ENCODE results near the gene NFIC.
"Not testable (repeated sequence)": the region's sequence is repeated elsewhere in the genome, so short reads cannot be mapped to it uniquely, and the experiment has no call there.

Gene NFIC

DNA sequence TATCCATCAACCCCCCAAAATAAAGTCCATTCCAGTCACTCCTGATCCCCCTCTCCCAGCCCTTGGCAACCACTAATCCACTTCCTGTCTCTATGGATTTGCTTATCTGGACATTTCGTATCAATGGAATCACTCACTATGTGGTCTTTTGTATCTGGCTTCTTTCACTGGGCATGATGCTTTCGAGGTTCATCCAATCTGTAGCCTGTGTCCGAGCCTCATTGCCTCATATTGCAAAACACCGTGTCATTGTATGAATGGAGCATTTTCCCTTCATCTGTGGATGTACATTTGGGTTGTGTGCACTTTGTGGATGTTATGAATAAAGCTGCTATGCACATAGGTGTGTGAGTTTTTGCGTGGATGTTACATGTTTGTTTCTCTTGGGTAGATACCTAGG, 138.4 kb downstream of the NFIC start:
- DNase-seq (ENCODE audit: low read depth) = no peak
- TF ChIP-seq, protein P1, sequence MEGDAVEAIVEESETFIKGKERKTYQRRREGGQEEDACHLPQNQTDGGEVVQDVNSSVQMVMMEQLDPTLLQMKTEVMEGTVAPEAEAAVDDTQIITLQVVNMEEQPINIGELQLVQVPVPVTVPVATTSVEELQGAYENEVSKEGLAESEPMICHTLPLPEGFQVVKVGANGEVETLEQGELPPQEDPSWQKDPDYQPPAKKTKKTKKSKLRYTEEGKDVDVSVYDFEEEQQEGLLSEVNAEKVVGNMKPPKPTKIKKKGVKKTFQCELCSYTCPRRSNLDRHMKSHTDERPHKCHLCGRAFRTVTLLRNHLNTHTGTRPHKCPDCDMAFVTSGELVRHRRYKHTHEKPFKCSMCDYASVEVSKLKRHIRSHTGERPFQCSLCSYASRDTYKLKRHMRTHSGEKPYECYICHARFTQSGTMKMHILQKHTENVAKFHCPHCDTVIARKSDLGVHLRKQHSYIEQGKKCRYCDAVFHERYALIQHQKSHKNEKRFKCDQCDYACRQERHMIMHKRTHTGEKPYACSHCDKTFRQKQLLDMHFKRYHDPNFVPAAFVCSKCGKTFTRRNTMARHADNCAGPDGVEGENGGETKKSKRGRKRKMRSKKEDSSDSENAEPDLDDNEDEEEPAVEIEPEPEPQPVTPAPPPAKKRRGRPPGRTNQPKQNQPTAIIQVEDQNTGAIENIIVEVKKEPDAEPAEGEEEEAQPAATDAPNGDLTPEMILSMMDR (IDR thresholded peaks at IDR 0.05; ENCODE audit: low read depth, low read length, missing control alignments) = no peak
- peak overlapping the region; percentile 60; the same call in 1 of the 2 replicates for H3K4me3 ChIP-seq (ENCODE audit: low read depth, low read length)

- peak within 1 kb of the TSS; percentile 93 for H3K4me3 ChIP-seq (ENCODE audit: low read depth, low read length)
- peak; percentile 94 for DNase-seq (ENCODE audit: low read depth)
- TF ChIP-seq, protein P1 (IDR thresholded peaks at IDR 0.05; ENCODE audit: low read depth, low read length, missing control alignments) = no peak
Observed at GRCh38 chr19:3505598-3506383, 139.4 kb downstream of the NFIC start, which contains the start of gene FZR1. FZR1 (plus strand) TSS chr19:3506311; CDS start chr19:3522990, 16,679 bp downstream.

DNA sequence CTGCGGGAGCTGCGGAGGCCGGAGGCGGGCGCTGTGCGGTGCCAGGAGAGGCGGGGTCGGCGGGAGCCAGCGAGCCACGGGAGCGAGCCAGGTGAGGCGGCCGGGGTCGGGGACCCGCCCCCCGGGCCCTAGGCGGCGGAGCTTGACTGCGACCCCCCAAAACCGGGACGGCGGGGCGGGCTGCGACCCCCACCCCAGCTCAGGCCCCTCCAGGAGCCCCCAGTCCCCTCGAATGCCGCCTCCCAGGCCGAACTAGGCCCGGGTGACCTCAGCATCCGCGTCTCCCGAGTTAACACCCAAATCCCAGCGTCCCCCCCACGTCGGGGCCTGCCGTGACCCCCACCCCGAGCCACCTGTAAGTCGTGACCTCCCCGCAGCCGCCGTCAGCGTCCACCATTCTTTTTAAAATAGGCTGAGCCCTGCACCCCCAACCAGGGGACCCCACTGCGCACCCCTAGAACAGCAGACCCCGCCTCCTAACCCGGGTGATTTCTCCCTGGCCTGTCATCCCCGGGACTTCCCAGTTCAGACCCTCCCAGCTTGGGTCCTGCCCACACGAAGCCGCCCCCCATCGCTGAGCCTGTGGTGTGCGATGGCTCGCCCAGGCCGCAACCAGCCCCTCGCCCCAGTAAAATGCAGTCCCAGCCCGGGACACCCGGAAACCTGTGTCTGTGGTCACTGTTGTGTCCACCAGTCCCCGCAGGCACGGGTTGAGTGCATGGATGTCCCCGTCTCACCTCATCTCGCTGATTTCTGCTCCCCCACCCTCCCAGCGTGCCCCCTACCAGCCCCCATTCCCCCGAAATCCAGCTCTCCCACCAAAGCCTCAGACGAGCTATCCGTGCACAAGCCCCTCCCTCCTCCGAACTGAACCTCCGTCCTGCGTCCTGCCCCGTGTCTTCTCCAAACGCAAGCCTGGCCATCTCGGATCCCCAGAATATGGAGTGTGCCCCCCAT, 140.3 kb downstream of the NFIC start:
- H3K4me3 ChIP-seq (ENCODE audit: low read depth, low read length) = peak overlapping the region; percentile 93
- TF ChIP-seq, protein P1 (IDR thresholded peaks at IDR 0.05; ENCODE audit: low read depth, low read length, missing control alignments) = no peak
- DNase-seq (ENCODE audit: low read depth) = no peak

DNA sequence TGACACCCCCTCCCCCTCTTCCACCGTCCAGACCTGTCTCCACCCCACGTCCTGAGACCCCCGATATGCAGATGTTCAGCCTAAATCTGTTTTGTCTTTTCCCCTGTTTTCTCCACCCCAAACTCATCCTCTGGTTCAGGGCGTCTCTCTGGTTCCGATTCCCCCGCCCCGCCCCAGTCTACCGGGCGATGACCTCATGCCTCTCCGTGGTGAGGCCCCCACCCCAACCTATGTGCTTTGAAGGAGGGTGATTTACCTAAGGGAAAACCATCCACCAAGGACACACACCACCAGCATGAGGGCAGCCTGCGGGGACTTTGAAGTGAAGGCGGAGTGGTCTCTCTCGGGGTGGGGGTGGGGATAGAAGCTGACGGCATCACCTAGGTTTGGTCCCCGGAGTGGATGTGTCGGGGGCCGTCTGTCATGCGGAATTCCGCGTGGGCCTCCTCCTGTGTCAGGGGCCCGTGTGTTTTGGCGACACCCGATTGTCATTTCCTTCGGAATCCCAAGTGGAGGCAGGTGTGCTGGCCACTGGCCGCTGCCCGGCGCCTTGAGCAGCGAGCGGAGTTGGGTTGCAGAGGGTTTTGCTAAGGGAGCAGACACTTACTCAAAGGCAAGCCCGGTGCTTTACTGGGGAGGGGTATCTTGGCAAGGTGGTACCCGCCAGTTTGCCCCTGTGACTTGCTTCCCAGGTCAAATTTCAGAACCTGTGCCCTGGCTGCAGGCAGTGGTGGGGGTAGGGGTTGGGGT, 141.2 kb downstream of the NFIC start:
- H3K4me3 ChIP-seq (ENCODE audit: low read depth, low read length) = peak overlapping the region; percentile 93
- TF ChIP-seq, protein P1 (IDR thresholded peaks at IDR 0.05; ENCODE audit: low read depth, low read length, missing control alignments) = no peak
- no peak for DNase-seq (ENCODE audit: low read depth)

DNA sequence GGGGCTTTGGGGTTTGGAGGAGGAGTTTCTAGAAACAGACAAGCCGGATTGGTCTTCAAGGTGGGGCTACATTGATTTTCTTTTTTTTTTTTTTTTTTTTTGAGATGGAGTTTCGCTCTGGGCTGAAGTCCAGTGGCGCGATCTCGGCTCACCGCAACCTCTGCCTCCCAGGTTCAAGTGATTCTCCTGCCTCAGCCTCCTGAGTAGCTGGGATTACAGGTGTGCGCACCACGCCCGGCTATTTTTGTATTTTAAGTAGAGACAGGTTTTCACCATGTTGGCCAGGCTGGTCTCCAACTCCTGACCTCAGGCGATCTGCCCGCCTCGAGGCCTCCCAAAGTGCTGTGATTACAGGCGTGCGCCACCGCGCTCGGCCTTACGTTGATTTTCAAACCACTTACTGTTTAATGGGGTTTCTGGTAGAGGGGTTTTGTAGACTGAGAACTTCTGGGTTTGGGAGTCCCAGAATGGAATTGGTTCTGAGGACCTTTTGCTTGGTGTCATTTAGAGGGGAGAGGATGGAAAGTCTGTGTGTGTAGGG, 141.8 kb downstream of the NFIC start:
- DNase-seq (ENCODE audit: low read depth); H3K4me3 ChIP-seq (ENCODE audit: low read depth, low read length): not testable (repeated sequence)

- no peak overlapping the region for H3K4me3 ChIP-seq (ENCODE audit: low read depth, low read length)
- TF ChIP-seq, protein P1 (IDR thresholded peaks at IDR 0.05; ENCODE audit: low read depth, low read length, missing control alignments) = no peak
- DNase-seq (ENCODE audit: low read depth) = no peak
Observed at GRCh38 chr19:3508771-3509535, 142.6 kb downstream of the NFIC start.
